Measurements from ENCODE around the gene LRMDA. TPM values are rescaled to one million over a fixed set of nuclear protein-coding genes. Genes with fewer than 3 reads are reported as not detected.

LRMDA gene
- total RNA-seq, 2 experiments from 2014 or later = not detected

DNA sequence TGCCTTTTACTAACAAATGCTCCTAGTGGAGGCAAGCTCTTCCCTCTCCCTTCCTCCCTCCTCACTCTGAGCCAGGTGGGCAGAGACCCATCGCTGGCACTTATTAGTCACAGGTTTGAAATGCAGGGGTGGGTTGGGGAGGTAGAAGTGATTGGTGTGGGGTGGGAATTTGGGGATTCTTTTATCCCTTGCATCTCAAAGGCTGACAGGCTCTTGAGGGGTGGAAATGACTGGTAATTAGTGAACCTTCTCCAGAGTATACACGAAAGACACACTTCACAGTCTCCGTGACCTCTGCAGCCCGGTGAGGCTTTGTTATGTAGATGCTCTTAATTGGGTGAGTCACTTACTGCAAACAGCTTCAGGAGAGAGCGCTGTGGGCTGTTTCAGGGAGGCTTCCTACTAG is 13.9 kb upstream of the LRMDA start:
- H3K4me3 ChIP-seq (ENCODE audit: low read depth, low read length, poor library complexity, severe bottlenecking) = no peak overlapping the region
- intact Hi-C loops (cut with micrococcal nuclease; ENCODE audit: unreplicated experiment) = no loop called here
- ChIA-PET POLR2A (no interaction called here), CTCF (ENCODE audit: unreplicated experiment) (interaction anchor here (0.5 kb wide), 1 partner anchor 358 kb away, joined by 4 read pairs; no protein-coding TSS in a partner anchor)
- TF ChIP-seq, protein P1, sequence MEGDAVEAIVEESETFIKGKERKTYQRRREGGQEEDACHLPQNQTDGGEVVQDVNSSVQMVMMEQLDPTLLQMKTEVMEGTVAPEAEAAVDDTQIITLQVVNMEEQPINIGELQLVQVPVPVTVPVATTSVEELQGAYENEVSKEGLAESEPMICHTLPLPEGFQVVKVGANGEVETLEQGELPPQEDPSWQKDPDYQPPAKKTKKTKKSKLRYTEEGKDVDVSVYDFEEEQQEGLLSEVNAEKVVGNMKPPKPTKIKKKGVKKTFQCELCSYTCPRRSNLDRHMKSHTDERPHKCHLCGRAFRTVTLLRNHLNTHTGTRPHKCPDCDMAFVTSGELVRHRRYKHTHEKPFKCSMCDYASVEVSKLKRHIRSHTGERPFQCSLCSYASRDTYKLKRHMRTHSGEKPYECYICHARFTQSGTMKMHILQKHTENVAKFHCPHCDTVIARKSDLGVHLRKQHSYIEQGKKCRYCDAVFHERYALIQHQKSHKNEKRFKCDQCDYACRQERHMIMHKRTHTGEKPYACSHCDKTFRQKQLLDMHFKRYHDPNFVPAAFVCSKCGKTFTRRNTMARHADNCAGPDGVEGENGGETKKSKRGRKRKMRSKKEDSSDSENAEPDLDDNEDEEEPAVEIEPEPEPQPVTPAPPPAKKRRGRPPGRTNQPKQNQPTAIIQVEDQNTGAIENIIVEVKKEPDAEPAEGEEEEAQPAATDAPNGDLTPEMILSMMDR (conservative IDR thresholded peaks at IDR 0.05; ENCODE audit: low read length) = no peak
- TF ChIP-seq EZH2phosphoT487 (IDR thresholded peaks at IDR 0.05; ENCODE audit: borderline replicate concordance, low read depth, low read length) = no peak
- H4K20me1 ChIP-seq (ENCODE audit: insufficient read depth, low read length) = no peaks in the 10 kb centered on the region
- H3K27ac ChIP-seq (ENCODE audit: low read depth, low read length, poor library complexity, severe bottlenecking) = no peak overlapping the region
- no peaks in the 10 kb centered on the region for H3K79me2 ChIP-seq (ENCODE audit: insufficient read depth, low read depth, low read length)
- no peak overlapping the region for H2AFZ ChIP-seq (ENCODE audit: low read length)
- DNase-seq (ENCODE audit: low spot score) = no peak
- no peaks in the 10 kb centered on the region for H3K36me3 ChIP-seq (ENCODE audit: insufficient read depth, low read length)
- no peaks in the 10 kb centered on the region for H3K4me1 ChIP-seq (ENCODE audit: insufficient read depth, low read length, poor library complexity, severe bottlenecking)
- no peak overlapping the region for H3K4me2 ChIP-seq (ENCODE audit: low read length)
- no TSS peak for BruUV-seq (replicated peaks)
- H3K9me2 ChIP-seq (ENCODE audit: insufficient read depth, low read length) = no peaks in the 10 kb centered on the region
- no peaks in the 10 kb centered on the region for H3K9me3 ChIP-seq (ENCODE audit: low read length)

GRCh38 chr10:75418293-75418692 is 13.1 kb upstream of the LRMDA start:
- ChIA-PET CTCF (ENCODE audit: unreplicated experiment) (no interaction called here), POLR2A (no interaction called here)
- intact Hi-C loops (cut with micrococcal nuclease; ENCODE audit: unreplicated experiment) = no loop called here

GRCh38 chr10:75418712-75419111 is 12.7 kb upstream of the LRMDA start:
- no peaks in the 10 kb centered on the region for H3K36me3 ChIP-seq (ENCODE audit: insufficient read depth, low read length)
- H2AFZ ChIP-seq (ENCODE audit: low read length) = no peak overlapping the region
- CTCF ChIA-PET (ENCODE audit: unreplicated experiment) = no interaction called here
- no peaks in the 10 kb centered on the region for H3K9me3 ChIP-seq (ENCODE audit: low read length)
- no peak overlapping the region for H3K27ac ChIP-seq (ENCODE audit: low read depth, low read length, poor library complexity, severe bottlenecking)
- intact Hi-C loops (cut with micrococcal nuclease; ENCODE audit: unreplicated experiment) = no loop called here
- DNase-seq (ENCODE audit: low spot score) = no peak
- H3K4me1 ChIP-seq (ENCODE audit: insufficient read depth, low read length, poor library complexity, severe bottlenecking) = no peaks in the 10 kb centered on the region
- TF ChIP-seq, protein P1 (conservative IDR thresholded peaks at IDR 0.05; ENCODE audit: low read length) = no peak
- TF ChIP-seq EZH2phosphoT487 (IDR thresholded peaks at IDR 0.05; ENCODE audit: borderline replicate concordance, low read depth, low read length) = no peak
- H3K4me3 ChIP-seq (ENCODE audit: low read depth, low read length, poor library complexity, severe bottlenecking) = no peak overlapping the region
- H3K9me2 ChIP-seq (ENCODE audit: insufficient read depth, low read length) = no peaks in the 10 kb centered on the region
- H4K20me1 ChIP-seq (ENCODE audit: insufficient read depth, low read length) = no peaks in the 10 kb centered on the region
- H3K4me2 ChIP-seq (ENCODE audit: low read length) = no peak overlapping the region
- no peaks in the 10 kb centered on the region for H3K79me2 ChIP-seq (ENCODE audit: insufficient read depth, low read depth, low read length)
- BruUV-seq (replicated peaks) = no TSS peak
- POLR2A ChIA-PET = no interaction called here

More at GRCh38 chr10:75418293-75418692, 13.1 kb upstream of the LRMDA start:
- Histone ChIP-seq H3K9me2 (ENCODE audit: insufficient read depth, low read length) (no peaks in the 10 kb centered on the region), H4K20me1 (ENCODE audit: insufficient read depth, low read length) (no peaks in the 10 kb centered on the region), H3K79me2 (ENCODE audit: insufficient read depth, low read depth, low read length) (no peaks in the 10 kb centered on the region), H3K27ac (ENCODE audit: low read depth, low read length, poor library complexity, severe bottlenecking) (no peak overlapping the region), H3K4me2 (ENCODE audit: low read length) (no peak overlapping the region), H3K9me3 (ENCODE audit: low read length) (no peaks in the 10 kb centered on the region), H3K36me3 (ENCODE audit: insufficient read depth, low read length) (no peaks in the 10 kb centered on the region), H3K4me3 (ENCODE audit: low read depth, low read length, poor library complexity, severe bottlenecking) (no peak overlapping the region), H2AFZ (ENCODE audit: low read length) (no peak overlapping the region), H3K4me1 (ENCODE audit: insufficient read depth, low read length, poor library complexity, severe bottlenecking) (no peaks in the 10 kb centered on the region)
- DNase-seq (ENCODE audit: low spot score) = no peak
- TF ChIP-seq, protein P1 (conservative IDR thresholded peaks at IDR 0.05; ENCODE audit: low read length) = no peak
- TF ChIP-seq EZH2phosphoT487 (IDR thresholded peaks at IDR 0.05; ENCODE audit: borderline replicate concordance, low read depth, low read length) = no peak
- BruUV-seq (replicated peaks) = no TSS peak

Data from OCI-LY7 (cell line).